PFSK-1 (cell line): ENCODE data around the gene TENM3.

Experiments
- FOXP2 ChIP-seq: optimal IDR thresholded peaks from 2 replicates; pipeline ENCODE3; 2011; ENCODE audit warnings: borderline replicate concordance, control low read depth, inconsistent platforms; ENCODE audit not compliant: insufficient read depth; ENCODE audit errors: extremely low read length, extremely low read depth
- POLR2AphosphoS5 ChIP-seq: IDR thresholded peaks from 2 replicates; pipeline ENCODE4 v1.6.1; 2012; ENCODE audit warnings: low read depth, mild to moderate bottlenecking, control low read depth, low read length, moderate library complexity
- SIN3A ChIP-seq: IDR thresholded peaks from 2 replicates; pipeline ENCODE4 v1.6.1; 2012; ENCODE audit warnings: mild to moderate bottlenecking, low read length, moderate library complexity, borderline replicate concordance; ENCODE audit not compliant: insufficient read depth
- TAF1 ChIP-seq: IDR thresholded peaks from 2 replicates; pipeline ENCODE4 v1.6.1; 2012; ENCODE audit warnings: low read length, control low read depth, borderline replicate concordance; ENCODE audit not compliant: insufficient read depth
- TF ChIP-seq, protein P1 (sequence below), 2 experiments: IDR thresholded peaks; 2 replicates each; pipeline versions ENCODE4 v1.6.1 to v1.8.0; 2011 to 2012; ENCODE audit warnings: low read depth in 2 of 2, low read length in 2 of 2, control low read depth in 1 of 2, inconsistent platforms in 1 of 2, mild to moderate bottlenecking in 1 of 2, moderate library complexity in 1 of 2; ENCODE audit not compliant: insufficient read depth in 1 of 2

DNA sequence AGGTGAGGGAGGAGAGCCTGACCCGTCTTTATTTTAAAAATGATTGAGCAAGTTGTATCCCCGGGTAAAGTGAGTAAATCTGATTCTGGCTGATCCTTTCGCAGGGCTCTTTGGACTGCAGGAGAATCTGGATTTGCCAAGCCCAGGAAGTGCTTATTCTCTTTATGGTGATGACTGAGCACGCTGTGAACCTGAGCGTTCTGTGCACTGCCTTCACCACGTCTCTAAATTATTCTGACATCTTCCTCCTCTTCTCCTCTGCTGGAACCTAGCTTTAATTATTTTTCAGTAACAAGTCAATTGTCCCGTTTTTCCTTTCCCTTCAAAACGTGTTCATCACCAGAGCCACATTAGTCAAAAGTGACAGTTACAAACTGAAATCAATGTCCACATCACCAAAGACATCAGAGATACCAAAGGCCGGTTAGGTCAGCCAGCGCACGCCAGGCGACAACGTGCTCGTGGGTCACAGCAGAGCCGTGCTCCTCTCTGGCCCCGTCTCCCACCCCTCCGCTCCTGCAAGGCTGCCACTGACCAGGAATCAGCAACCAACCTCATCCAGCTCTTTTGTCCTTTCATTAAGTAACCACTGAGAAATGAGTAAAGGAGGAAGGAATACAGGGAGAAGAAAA is 599.7 kb downstream of the TENM3 start:
- TF ChIP-seq POLR2AphosphoS5 (no peak), SIN3A (no peak), TAF1 (no peak), FOXP2 (no peak)
- TF ChIP-seq, protein P1, sequence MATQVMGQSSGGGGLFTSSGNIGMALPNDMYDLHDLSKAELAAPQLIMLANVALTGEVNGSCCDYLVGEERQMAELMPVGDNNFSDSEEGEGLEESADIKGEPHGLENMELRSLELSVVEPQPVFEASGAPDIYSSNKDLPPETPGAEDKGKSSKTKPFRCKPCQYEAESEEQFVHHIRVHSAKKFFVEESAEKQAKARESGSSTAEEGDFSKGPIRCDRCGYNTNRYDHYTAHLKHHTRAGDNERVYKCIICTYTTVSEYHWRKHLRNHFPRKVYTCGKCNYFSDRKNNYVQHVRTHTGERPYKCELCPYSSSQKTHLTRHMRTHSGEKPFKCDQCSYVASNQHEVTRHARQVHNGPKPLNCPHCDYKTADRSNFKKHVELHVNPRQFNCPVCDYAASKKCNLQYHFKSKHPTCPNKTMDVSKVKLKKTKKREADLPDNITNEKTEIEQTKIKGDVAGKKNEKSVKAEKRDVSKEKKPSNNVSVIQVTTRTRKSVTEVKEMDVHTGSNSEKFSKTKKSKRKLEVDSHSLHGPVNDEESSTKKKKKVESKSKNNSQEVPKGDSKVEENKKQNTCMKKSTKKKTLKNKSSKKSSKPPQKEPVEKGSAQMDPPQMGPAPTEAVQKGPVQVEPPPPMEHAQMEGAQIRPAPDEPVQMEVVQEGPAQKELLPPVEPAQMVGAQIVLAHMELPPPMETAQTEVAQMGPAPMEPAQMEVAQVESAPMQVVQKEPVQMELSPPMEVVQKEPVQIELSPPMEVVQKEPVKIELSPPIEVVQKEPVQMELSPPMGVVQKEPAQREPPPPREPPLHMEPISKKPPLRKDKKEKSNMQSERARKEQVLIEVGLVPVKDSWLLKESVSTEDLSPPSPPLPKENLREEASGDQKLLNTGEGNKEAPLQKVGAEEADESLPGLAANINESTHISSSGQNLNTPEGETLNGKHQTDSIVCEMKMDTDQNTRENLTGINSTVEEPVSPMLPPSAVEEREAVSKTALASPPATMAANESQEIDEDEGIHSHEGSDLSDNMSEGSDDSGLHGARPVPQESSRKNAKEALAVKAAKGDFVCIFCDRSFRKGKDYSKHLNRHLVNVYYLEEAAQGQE (IDR thresholded peaks at IDR 0.05; ENCODE audit: insufficient read depth in 1 of 2, low read depth in 2 of 2, low read length in 2 of 2): no peak
